HG03521 (cell line): ENCODE data around the gene TCF7L2.
"Not testable (repeated sequence)": the region's sequence is repeated elsewhere in the genome, so short reads cannot be mapped to it uniquely, and the experiment has no call there.

ENCODE experiments used
- ATAC-seq: cut with Tn5 transposase; IDR thresholded peaks from one replicate; pipeline ENCODE4 v1.9.1; 2021; ENCODE audit warnings: mild to moderate bottlenecking, moderate library complexity; ENCODE audit not compliant: unreplicated experiment

TCF7L2 gene

DNA sequence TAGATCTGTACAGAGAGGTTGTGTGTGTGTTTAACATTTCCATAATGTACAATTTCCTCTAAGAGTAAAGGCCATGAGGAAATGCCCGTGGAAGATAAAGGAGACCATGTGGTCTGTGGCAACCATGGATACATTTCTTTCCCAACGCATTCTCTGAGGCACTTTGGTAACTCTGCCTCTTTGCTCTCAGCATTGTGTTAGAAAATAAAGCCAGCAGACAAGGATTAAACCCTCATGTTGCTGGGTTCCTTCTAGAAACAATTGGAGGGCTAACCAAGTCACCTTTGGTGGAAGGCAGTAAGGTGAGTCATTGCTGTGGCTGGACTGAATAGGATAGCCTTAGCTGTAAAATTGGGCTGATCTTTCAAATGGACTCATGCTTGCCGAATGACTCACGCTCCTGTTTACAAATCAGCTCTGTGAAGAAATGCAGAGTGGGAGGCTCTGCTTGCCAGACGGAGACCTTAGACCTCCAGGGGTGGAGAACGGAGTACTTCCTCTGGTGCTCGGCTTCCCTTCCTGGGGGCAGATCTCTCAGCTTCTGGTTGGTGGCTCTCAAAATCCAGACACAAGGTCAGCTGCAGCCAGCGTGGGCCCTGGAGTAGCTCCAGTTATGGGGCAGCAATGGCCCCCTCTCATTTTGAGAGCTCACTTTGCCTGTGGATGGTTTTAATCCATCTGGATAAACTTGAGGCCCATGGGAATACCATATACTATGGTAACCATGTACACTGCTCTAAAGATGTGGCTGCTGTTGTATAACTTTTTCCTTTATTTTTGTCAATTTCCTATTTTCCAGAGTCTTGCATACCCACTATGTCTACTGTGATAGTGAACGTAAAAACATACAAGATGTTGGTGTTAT is 137.3 kb downstream of the TCF7L2 start:
- ATAC-seq: no peak

DNA sequence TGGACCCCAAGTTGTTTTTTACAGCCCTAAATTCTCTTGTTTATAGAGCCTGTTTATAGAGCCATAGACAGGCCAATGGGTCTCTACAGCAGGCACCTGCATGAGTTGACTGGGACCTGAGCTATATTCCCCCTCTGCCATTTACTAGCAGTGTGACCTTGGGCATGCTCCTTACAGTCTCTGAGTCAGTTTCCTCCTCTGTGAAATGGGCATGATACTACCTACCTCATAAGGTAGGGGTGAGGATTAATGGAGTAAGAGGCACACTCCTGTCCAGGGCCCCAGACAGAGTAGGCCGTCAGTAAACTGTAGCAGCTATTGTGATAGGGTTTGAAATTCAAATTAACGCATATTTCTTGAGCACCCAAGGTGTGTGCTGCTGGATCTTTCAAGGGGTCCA is 138.1 kb downstream of the TCF7L2 start:
- ATAC-seq: no peak

GRCh38 chr10:113089551-113089950 is 139.5 kb downstream of the TCF7L2 start:
- no peak for ATAC-seq

DNA sequence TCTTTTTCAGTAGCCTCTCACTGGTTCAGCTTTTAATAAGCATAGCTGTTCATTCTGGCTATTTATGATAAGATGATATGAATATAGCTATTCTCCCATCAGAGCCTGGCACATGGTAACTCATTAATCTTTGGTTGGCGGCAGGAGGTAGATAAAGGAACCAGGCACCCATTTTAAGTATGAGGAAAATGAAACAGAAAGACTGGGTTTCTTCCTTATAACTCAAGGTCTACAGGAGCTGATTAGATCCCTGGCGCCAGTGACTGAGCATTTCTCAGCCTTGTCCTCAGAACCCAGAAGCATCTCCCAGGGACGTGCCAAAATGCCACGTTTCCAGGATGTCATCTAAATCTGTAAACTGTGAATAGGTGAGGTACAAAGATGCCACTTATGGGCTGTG is 141.9 kb downstream of the TCF7L2 start:
- ATAC-seq: no peak

DNA sequence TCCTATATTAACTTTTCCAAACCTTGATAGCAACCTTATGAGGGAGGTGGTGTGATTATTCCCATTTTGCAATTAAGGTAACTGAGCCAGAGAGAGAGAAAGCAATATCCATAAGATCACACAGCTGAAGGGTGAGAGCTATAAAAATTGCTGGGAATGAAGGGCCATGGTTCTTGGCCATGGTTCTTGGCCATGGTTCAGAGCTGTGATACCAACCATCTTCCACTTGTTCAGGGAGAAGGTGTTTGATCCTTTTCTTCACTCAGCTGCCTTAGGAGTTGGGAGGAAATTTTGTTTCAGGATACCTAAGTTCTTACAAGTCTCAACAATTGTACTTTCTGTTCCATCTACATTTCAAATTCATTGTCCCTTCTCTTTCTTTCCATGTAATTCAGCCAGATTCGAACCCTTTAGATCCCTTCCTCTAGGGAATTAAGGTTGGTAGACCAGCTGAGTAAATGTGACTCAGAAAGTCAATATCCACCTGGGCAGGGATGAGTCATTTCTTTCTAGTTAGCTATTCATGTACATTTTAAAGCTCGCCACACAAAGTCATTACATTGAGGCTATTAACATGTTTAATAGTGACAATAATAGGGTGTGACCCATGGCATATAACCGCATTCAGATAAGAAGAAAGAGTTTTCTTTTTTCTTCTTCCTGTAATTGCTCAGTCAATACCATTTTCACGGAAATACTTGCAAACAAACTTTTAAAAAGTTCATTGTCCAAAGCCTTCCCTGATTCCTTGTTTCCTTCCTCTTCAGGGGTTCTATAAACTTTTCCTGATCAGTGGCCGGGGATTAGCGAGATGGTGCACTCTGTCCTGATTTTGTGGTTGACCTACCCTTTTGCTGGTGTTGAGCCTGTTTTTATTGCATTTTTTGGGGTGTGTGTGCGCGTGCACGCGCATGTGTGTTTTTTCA is 143.4 kb downstream of the TCF7L2 start:
- peak; percentile 42 for ATAC-seq

DNA sequence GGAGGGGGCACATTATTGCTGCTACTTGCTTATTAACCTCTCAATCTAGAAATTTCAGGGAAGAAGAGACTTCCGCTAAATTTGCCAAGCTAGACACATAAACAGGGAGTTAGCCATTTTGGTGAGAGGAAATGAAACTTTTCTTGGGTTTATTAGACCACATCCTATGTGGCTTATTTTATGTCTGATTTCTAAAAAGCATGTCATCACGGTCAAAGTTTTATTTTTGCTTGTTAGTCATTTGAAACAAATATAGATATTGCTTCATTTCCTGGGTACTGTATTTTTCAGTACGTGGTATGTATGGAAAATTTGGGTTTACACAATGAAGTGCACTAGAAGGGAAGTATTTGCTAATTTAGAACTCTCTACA is 144.1 kb downstream of the TCF7L2 start:
- peak; percentile 52 for ATAC-seq

- ATAC-seq: no peak
Observed at GRCh38 chr10:113095419-113096127, 145.5 kb downstream of the TCF7L2 start.

GRCh38 chr10:113096128-113096996 is 146.3 kb downstream of the TCF7L2 start:
- ATAC-seq: no peak

- no peak for ATAC-seq
Observed at GRCh38 chr10:113097036-113097435, 147.0 kb downstream of the TCF7L2 start.

GRCh38 chr10:113099431-113100183 is 149.6 kb downstream of the TCF7L2 start:
- ATAC-seq: no peak

DNA sequence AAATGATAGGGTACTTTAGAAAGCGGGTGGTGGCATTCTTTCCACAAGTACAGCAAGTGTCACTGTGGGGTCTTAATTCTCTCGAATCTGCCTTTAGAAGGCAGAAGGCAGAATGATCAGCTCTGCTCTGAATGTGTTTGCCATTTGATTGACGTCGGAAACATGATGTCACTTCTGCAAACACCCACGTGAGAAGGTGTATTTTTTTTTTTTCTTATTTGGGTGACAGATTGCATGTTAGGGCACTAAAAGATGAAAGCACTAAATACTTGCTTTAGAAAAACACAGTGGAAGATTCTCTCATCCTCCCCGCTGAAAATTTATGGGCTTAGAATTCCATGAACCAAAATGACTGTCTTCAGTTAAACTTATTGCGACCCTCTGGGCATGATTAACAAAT is 150.2 kb downstream of the TCF7L2 start:
- ATAC-seq: no peak

DNA sequence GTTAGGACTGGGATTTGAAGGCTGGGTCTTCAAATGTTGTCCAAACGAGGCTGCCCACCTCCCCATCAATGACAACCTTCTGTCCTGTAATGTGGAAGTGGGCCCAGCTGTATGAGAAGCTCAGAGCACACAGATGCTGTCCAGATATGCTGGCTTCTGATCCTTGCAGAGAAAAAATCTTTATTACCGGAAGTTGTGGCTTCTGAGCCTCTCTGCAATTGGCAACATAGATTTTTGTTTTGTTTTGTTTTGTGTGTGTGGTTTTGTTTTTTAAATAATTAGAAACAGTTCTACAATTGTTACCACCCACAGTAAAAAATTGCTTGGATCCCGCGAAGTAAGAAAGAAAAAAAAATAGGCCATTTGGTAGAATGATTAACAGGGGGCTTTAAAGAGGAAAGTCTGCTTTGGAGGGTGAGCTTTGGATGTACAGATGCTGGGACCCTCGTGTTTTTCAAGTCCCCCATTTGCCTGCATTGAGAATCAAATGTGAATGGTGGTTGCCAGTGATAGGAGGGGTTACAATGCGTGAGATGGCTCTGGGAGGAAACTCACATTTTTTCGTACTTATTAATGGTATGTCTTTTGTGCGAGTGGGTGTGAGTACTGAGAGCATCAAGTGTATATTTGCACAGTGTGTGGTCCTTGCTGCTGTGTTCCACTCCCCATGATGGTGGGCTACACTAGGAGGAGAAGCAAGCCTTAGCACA is 153.2 kb downstream of the TCF7L2 start:
- ATAC-seq: no peak

DNA sequence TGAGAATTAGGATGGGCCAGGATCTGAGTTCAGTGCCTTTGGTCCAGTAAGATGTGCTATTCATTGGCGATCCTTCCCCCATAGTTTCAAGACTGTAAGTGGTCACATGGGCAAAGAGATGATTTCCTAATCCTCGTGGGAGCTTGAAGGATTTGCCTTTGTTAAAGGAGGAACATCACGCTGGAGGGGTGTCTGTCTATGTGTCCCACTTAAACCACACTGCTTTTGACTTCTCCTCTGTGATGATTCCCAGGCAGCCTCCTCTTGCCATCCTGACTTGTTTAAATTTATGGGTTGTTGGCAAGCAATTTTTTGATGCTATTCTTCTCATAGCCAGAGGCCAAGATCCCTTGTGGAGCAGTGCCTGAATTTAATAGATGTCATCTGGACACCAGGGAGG is 154.0 kb downstream of the TCF7L2 start:
- ATAC-seq: no peak

DNA sequence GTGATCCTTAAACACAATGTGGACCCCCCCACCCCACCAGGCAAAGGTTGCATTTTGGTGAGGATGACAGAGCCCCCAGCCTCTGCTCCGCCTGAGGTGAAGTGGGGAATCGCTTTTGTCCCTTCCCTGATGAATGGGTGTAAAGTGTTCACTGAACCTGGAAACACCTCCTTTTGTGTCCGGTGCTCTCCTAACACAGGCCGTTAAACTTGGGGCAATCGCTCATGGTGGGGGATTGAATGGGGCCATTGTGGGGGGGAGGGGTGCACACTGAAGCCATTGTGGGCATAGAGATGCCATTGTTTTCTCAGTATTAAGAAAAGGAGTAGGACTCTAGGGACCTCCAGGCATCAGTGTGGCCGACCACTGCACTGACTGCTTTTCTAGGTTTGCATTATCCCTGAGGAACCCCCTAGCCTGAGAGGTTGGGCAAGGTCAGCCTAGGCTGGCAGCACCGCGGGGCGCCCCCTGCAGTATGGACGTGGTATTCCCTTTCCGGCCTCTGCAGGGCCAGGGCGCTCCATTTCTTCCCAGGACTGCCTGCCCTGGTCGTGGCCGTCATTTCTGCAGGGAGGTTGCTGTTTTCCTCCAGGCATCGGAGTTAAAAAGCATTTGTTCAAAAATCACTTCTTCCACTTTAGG is 158.3 kb downstream of the TCF7L2 start:
- no peak for ATAC-seq

DNA sequence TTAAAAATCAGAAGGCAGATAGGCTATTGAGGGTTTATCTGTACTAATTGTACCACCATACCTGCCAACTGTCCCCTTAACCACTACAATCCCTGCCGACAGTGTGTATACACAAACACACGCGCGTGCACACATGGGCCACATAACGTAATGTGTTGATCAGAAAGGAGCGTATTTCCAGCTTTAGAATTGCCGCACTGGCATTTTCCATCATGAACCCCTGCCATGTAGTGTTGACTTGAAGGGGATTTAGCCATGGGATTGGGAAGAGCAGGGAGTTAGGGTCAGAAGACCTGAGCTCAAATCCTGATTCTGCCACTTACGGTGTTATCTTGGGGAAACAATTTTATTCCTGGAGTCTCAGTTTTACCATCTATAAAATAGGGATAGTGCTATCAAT is 158.9 kb downstream of the TCF7L2 start:
- ATAC-seq: no peak

GRCh38 chr10:113109482-113109881 is 159.4 kb downstream of the TCF7L2 start:
- ATAC-seq: not testable (repeated sequence)

DNA sequence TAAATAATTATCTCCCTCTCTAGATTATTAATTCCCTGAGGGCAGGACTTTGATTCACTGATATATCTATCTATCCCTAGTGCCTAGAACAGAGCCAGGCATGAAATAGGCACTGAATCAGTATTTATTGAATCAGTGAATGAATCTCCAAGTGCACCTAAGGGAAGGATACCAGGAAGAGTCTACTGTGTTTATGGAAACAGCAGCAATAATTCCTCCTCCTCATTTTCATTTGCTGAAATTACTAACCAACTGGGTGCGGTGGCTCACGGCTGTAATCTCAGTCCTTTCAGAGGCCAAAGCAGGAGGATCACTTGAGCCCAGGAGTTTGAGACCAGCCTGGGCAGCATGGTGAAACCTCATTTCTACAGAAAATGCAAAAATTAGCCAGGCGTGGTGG is 161.2 kb downstream of the TCF7L2 start:
- ATAC-seq: no peak
